GM18508 (cell line): ENCODE data around the gene SNRPD2.
"Not testable (repeated sequence)": the region's sequence is repeated elsewhere in the genome, so short reads cannot be mapped to it uniquely, and the experiment has no call there.

Experiments
- ATAC-seq: cut with Tn5 transposase; IDR thresholded peaks from one replicate; pipeline ENCODE4 v1.9.1; 2021; ENCODE audit warnings: moderate number of reproducible peaks; ENCODE audit not compliant: insufficient read depth, unreplicated experiment

SNRPD2 gene

GRCh38 chr19:45691516-45692186 is at the start of gene SNRPD2:
TSS of gene SNRPD2 (minus strand) at chr19:45691953. CDS start at chr19:45691888, 65 bp downstream.
- peak; percentile 28 for ATAC-seq

DNA sequence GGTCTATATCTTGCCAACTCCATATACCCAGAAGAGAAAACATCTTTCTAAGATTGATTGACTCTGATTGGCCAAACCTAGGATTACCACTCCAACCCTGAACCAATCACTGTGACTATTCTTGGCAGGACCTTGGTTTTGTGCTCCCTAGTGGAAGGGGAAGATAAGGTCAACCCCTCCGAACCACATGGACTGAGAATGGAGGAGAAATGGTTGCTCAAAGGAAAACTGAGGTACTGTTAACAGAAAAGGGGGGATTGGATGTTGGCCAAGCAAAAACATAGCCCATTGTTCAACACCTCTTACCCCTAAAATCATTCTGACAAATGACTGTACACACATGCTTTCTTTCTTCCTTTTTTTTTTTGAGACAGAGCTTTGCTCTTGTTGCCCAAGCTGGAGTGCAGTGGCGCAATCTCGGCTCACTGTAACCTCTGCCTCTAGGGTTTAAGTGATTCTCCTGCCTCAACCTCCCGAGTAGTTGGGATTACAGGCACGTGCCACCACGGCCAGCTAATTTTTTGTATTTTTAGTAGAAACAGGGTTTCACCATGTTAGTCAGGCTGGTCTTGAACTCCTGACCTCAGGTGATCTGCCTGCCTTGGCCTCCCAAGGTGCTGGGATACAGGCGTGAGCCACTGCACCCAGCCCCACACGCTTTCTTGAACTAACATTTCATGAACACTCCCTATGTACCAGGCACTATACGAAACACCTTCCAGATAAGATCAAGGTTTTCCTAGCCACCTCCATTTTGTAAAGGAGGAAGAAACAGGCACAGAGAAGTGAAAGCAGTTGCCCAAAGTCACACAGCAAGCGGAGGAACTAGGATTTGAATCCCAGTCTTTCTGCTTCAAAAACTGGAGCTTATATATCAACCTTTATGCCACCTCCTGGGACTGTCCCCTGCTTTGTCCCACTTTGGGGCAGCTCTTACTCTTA is 48.0 kb upstream of the SNRPD2 start:
- ATAC-seq = no peak

DNA sequence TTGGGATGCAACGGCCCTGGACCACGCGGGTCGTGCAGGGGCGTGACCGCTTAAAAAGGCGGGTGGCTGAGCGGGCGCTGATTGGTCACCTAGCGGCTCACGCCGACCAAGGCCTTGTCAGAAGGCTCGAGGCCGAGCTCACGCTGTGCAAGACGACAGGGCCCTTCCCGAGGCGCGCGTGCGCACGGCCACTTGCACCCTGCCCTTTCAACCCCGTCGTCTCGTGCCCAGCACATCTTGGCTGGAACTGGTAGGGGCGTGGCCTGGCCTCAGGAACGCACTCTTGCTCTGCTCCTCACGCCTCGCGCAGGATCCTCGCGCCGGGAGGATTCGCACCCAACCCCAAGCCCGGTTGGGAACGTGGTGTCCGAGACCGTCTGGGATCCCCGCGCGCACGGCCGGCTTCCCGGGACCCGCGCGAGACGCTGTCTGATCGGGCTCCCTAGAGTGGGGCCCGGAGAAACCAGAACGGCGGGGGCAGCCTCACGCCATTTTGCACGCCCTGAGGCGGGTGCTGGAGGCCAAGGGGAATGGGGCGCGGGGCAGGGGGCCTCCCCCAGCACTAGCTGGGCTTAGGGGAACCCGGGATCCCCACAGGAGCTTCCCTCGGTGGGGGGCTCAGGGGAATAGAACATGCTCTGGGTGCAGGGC is 41.5 kb upstream of the SNRPD2 start, which contains the start of gene MEIOSIN:
MEIOSIN (plus strand) TSS at position 280 of the 651 bp plus-strand sequence. CDS start 1,938 bp downstream, outside the sequence.
- no peak for ATAC-seq

DNA sequence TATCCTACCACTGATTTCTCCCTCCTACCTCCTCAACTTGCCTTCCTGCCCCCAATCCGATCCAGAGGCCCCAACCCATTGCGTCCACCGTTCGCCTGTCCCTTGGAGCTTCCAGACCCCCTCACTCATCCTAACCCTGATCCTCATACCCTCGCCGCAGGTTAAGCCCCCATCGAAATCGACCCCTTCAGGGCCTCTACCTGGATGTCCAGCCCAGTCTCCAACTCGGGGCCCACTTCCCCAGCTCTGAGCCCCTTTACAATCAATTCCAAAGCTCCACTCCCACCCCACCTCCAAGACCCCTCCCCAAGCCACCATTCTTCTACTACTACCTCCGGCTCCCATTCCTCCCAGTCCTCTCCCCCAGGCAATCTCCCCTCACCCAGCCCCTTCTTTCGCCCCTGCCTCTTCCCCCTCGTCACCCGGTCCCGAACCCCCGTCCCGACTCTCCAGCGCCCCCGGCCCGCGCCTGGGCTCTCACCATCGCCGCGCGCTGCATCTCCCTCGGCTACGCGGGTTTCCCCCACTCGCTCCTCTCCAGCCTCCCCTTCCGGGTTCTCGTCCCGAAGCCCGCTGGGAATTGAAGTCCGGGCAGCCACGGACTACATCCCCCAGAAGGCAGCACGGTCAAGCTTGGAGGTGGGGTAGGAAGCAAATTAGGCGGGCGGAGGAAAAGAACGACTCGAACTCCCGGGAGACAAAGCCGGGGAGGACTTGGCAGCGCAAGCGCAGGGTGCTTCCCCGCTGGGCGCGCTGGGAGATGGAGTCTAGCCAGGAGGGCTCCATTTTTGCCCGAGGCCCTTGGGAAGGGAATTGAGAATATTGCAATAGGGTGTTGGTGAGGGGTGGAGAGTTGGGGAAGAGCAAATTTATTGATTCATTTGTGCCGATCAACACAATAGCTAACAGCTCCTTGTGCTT is 38.9 kb upstream of the SNRPD2 start, which contains the start of gene FBXO46:
FBXO46 (minus strand) TSS at position 529 of the 921 bp plus-strand sequence. CDS start 17,401 bp downstream, outside the sequence.
- ATAC-seq = peak; percentile 76

DNA sequence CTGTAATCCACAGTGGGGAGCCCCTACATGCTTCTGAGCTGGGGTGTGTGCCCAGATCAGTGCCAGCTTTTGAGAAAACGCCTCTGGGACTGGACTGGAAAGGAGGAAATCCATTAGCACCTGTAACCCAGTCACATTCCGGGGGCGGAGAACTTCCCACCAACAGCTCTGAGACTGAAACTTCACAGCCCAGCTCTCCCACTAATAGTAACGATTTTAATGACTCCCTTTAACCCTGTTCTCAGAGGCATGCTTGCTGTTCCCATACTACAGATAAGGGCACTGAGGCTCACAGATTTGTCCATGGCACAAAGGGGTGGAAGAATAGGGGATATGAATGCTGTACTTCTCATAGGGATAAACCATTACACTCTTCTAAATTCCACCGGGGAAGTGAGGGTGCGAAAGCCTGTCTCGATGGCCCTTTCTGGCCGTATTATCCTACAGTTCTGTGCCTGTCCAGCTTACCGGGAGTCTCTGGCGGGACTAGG is 38.1 kb upstream of the SNRPD2 start:
- no peak for ATAC-seq

- ATAC-seq = not testable (repeated sequence)
Observed at GRCh38 chr19:45728683-45729082, 36.9 kb upstream of the SNRPD2 start.

DNA sequence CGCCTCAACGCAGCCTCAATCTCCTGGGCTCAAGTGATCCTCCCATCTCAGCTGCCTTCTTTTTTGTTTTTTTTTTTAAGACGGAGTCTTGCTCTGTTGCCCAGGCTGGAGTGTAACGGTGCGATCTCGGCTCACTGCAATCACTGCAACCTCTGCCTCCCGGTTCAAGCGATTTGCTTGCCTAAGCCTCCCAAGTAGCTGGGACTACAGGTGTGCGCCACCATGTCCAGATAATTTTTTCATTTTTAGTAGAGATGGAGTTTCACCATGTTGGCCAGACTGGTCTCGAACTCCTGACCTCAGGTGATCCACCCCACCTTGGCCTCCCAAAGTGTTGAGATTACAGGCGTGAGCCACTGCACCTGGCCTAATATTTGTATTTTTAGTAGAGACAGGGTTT is 28.3 kb upstream of the SNRPD2 start:
- not testable (repeated sequence) for ATAC-seq

GRCh38 chr19:45717983-45718650 is 26.4 kb upstream of the SNRPD2 start:
- ATAC-seq = no peak

DNA sequence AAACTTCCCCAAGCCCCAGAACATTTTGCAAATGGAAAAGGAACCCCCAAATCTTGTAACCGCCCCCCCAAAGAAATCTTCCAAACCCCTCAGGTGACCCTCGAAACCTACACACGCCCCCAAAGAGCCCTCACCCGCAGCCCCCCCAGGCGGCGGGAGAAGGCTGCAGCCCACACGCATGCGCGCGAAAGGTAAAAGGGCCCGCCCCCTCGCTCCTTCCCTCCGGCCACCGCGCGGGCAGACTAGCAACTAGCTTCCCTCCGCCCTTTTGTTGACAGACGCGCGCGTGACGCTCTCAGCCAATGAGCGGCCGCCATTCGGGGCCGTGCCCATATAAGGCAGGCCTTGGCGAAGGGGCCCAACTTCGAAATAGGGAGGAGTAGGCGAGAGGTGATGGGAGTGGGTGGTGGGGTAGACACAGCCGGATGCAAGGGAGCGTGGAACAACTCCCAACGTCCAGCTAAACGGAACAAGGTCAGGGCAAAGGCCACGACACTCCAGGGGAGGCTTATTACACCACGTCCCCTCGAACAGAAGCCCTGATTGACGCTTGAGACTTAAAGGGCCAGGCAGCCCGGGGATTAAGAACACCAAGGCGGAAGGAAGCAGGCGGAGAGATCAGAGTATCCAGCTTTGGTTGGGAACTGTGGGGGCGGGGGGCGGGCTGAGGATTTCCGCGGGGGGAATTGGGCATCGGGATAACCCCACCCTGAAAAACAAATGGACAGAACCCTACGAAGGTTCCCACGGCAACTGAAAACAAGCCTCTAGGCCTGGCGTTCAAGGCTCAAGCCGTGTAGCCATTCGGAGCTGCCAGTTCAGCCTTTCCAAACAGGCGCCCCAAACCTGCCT is 25.6 kb upstream of the SNRPD2 start:
- peak; percentile 79 for ATAC-seq

- ATAC-seq = no peak
Observed at GRCh38 chr19:45716359-45717130, 24.8 kb upstream of the SNRPD2 start.

- no peak for ATAC-seq
Observed at GRCh38 chr19:45715139-45715538, 23.4 kb upstream of the SNRPD2 start.

DNA sequence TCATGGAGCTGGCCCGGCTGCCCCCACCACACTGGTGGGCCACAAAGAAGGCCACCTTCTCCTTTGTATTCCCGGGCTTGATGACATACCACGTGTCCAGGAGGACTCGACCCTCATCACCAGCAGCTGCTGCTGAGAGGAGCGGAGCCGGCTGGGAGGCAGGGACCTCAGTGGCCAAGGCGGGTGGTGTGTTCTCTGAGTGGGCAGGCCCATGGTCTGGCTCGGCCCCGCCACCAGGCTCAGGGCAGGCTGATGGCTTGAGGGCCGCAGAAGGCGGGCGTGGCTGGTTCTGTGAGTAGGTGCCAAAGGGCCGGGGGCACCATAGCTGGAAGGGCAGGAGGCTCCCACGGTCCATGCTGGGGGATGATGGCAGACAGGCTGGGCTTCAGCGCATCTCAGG is 21.4 kb upstream of the SNRPD2 start:
- no peak for ATAC-seq

DNA sequence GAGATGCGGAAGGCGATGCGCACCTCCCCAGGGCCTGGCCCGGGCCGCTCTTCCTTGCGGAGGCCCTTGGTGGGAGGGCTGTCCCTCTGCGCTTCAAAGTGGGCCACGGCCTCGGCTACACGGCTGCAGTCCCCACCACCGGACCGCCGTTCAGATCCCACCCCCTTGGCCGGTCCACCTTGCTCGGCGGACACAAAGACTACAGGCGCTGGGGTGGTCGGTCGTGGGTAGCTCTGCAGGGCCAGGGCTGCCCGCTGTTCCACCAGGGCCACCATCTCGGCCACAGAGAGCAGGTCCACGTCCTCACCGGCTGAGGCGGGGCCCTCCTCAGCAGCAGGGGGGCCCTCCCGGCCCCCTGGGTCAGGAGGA is 20.9 kb upstream of the SNRPD2 start:
- no peak for ATAC-seq

- ATAC-seq = no peak
Observed at GRCh38 chr19:45711851-45712698, 20.3 kb upstream of the SNRPD2 start.

GRCh38 chr19:45710356-45711130 is 18.8 kb upstream of the SNRPD2 start:
- ATAC-seq = no peak
